GM12878 (cell line): Measurements from ENCODE around the gene ODC1. TPM values are rescaled to one million over a fixed set of nuclear protein-coding genes. Genes with fewer than 3 reads are reported as not detected.

Experiments used
- ATAC-seq: fragments of 200-7000 bp; cut with Tn5 transposase; 3 replicates; pipeline ENCODE4 v1.9.1; 2020; ENCODE audit warnings: mild to moderate bottlenecking, moderate library complexity
- BruUV-seq: library from RNA; stranded (reverse); fragments of 400-500 nt; replicated peaks from 2 replicates; lab custom pipeline; 2021; lab: Mats Ljungman, UMichigan
- CTCF ChIA-PET: fragments of 300-600 bp; sonication (Branson Sonifier 250); formaldehyde crosslinking; extraction: SDS; loops from one replicate; lab custom pipeline; 2021; ENCODE audit warnings: inconsistent platforms; lab: Yijun Ruan, JAX
- POLR2A ChIA-PET: fragments of 350-600 bp; formaldehyde crosslinking; extraction: SDS; loops from one replicate; lab custom pipeline; 2021; ENCODE audit warnings: inconsistent platforms; lab: Charles Lee
- RAD21 ChIA-PET: fragments of 300-600 bp; sonication (Branson Sonifier 250); formaldehyde crosslinking; loops from one replicate; lab custom pipeline; 2023; ENCODE audit warnings: antibody characterized with exemption; ENCODE audit not compliant: unreplicated experiment; lab: Charles Lee
- SMC1A ChIA-PET: fragments of 300-600 bp; sonication (Branson Sonifier 250); formaldehyde crosslinking; loops from one replicate; lab custom pipeline; 2023; ENCODE audit not compliant: unreplicated experiment, uncharacterized antibody; lab: Charles Lee
- DNase-seq: peaks from one replicate; pipeline ENCODE4 v3.0.0-alpha.2; 2011; ENCODE audit warnings: low read depth, low spot score
- FAIRE-seq: peaks from 3 replicates; lab custom pipeline; 2011; peaks lifted over from hg19 to GRCh38; lab: Jason Lieb, UNC
- H2AFZ ChIP-seq: 2 replicates; pipeline ENCODE4 v1.6.0; 2011; ENCODE audit warnings: low read depth, low read length, control low read depth; ENCODE audit not compliant: control insufficient read depth
- H3K27ac ChIP-seq: 2 replicates; pipeline ENCODE4 v1.5.1; 2011; ENCODE audit warnings: control low read depth; ENCODE audit not compliant: control insufficient read depth, insufficient read depth
- H3K27me3 ChIP-seq, 2 experiments: replicated peaks in 1 of 2; 2 replicates each; pipeline versions ENCODE4 v1.6.0 to v1.6.1; 2011; ENCODE audit warnings: low read length in 1 of 2; ENCODE audit not compliant: control insufficient read depth in 2 of 2, insufficient read depth in 2 of 2
- H3K36me3 ChIP-seq, 2 experiments: 2 replicates each; pipeline ENCODE4 v1.5.1; 2011; ENCODE audit warnings: low read length in 1 of 2; ENCODE audit not compliant: control insufficient read depth in 2 of 2, insufficient read depth in 2 of 2
- H3K4me1 ChIP-seq: 2 replicates; pipeline ENCODE4 v1.6.1; 2011; ENCODE audit warnings: mild to moderate bottlenecking, low read length, moderate library complexity, mixed read lengths; ENCODE audit not compliant: control insufficient read depth, insufficient read depth
- H3K4me2 ChIP-seq: 2 replicates; pipeline ENCODE4 v1.6.0; 2011; ENCODE audit warnings: control low read depth; ENCODE audit not compliant: control insufficient read depth, insufficient read depth
- H3K4me3 ChIP-seq: fragments of 200-600 bp; sonication (generic); 2 replicates; pipeline ENCODE4 v1.5.1; 2016
- H3K79me2 ChIP-seq: 2 replicates; pipeline ENCODE4 v1.6.0; 2011; ENCODE audit warnings: low read length; ENCODE audit not compliant: control insufficient read depth, insufficient read depth
- H3K9ac ChIP-seq: 2 replicates; pipeline ENCODE4 v1.8.0; 2011; ENCODE audit warnings: low read length, control low read depth, mixed read lengths; ENCODE audit not compliant: control insufficient read depth, insufficient read depth
- H3K9me3 ChIP-seq: replicated peaks from 3 replicates; pipeline ENCODE4 v1.5.1; 2011; ENCODE audit warnings: mild to moderate bottlenecking, low read length; ENCODE audit not compliant: control insufficient read depth, insufficient read depth
- H4K20me1 ChIP-seq: 2 replicates; pipeline ENCODE4 v1.6.0; 2011; ENCODE audit not compliant: control insufficient read depth, insufficient read depth
- GABPA ChIP-seq: IDR thresholded peaks from 2 replicates; pipeline ENCODE4 v1.6.1; 2014; ENCODE audit warnings: antibody characterized with exemption, low read depth, mild to moderate bottlenecking, inconsistent platforms
- IKZF1 ChIP-seq: fragments of 450-650 bp; conservative IDR thresholded peaks from 2 replicates; pipeline ENCODE4 v1.6.1; 2017; ENCODE audit warnings: antibody characterized with exemption, mild to moderate bottlenecking
- KLF5 ChIP-seq: fragments of 450-650 bp; IDR thresholded peaks from 2 replicates; pipeline ENCODE4 v1.6.1; 2014; ENCODE audit warnings: mild to moderate bottlenecking; ENCODE audit not compliant: partially characterized antibody
- NR2F1 ChIP-seq: fragments of 450-650 bp; conservative IDR thresholded peaks from 2 replicates; pipeline ENCODE4 v1.6.1; 2017; ENCODE audit warnings: mild to moderate bottlenecking
- POLR2AphosphoS2 ChIP-seq: IDR thresholded peaks from 2 replicates; pipeline ENCODE4 v1.6.1; 2011; ENCODE audit warnings: low read depth, mild to moderate bottlenecking, low read length, improper control_type of control experiment, moderate library complexity
- RAD21 ChIP-seq: IDR thresholded peaks from 2 replicates; pipeline ENCODE4 v1.6.1; 2011; ENCODE audit warnings: mild to moderate bottlenecking, low read depth, low read length, moderate library complexity; ENCODE audit not compliant: insufficient read depth
- RAD51 ChIP-seq: fragments of 450-650 bp; IDR thresholded peaks from 2 replicates; pipeline ENCODE4 v1.6.1; 2016; ENCODE audit warnings: moderate library complexity, mild to moderate bottlenecking, inconsistent platforms
- SIN3A ChIP-seq: IDR thresholded peaks from 2 replicates; pipeline ENCODE4 v1.6.1; 2012; ENCODE audit warnings: low read depth, low read length, improper control_type of control experiment
- SMAD5 ChIP-seq: IDR thresholded peaks from 2 replicates; pipeline ENCODE4 v1.6.1; 2016; ENCODE audit warnings: antibody characterized with exemption, low read depth
- YY1 ChIP-seq: IDR thresholded peaks from 2 replicates; pipeline ENCODE4 v1.6.1; 2011; ENCODE audit warnings: low read depth, mild to moderate bottlenecking, low read length
- WGBS: methylation state at CpG from one replicate; pipeline ENCODE4 v1.1.6; 2016; ENCODE audit warnings: low lambda C conversion rate; ENCODE audit not compliant: insufficient replicate concordance, insufficient coverage; ENCODE audit errors: missing lambda C conversion rate; 5-methylcytosine and 5-hydroxymethylcytosine counted together
- in situ Hi-C: fragments of 300-500 bp; cut with MboI; formaldehyde crosslinking; loops from 9 replicates; pipeline ENCODE4 v1.14.3; 2018; ENCODE audit warnings: mixed read lengths
- intact Hi-C: fragments of 100-400 bp; cut with micrococcal nuclease; formaldehyde crosslinking; loops from one replicate; pipeline ENCODE4 v1.14.2; 2022; ENCODE audit not compliant: unreplicated experiment
- polyA plus RNA-seq, 11 experiments: library from polyadenylated mRNA; depleted of rRNA in 4 of 11; unstranded in 6 of 11; stranded (reverse) in 5 of 11; fragments of >200 nt; fragmentation: Nextera tagmentation in 4 of 11; fragmentation: Illumina TruSeq in 1 of 11; extraction: Ambion mirVana in 4 of 11; extraction: Trizol in 1 of 11; gene quantifications; 1 replicate in 1 of 11; 2 replicates in 10 of 11; pipeline versions ENCODE4 v1.2.1 to v1.2.3, GENCODE V29; 2011 to 2016; ENCODE audit warnings: inconsistent platforms in 2 of 11, missing spikeins in 2 of 11, low read depth in 1 of 11
- total RNA-seq, 4 experiments: library from RNA; depleted of rRNA in 3 of 4; stranded (reverse); fragments of >200 nt in 3 of 4; fragmentation: Illumina TruSeq in 1 of 4; extraction: Trizol in 1 of 4; gene quantifications; 2 replicates each; pipeline versions ENCODE4 v1.2.1 to v1.2.3, GENCODE V29; 2013 to 2021
- TF ChIP-seq, protein P1 (sequence below): IDR thresholded peaks from 2 replicates; pipeline ENCODE4 v1.6.1; 2011; ENCODE audit warnings: low read depth, low read length, improper control_type of control experiment, borderline replicate concordance
- TF ChIP-seq, protein P2 (sequence below): IDR thresholded peaks from 2 replicates; pipeline ENCODE4 v1.6.1; 2011; ENCODE audit warnings: borderline replicate concordance, low read depth, mild to moderate bottlenecking, moderate library complexity, mixed read lengths, low read length; ENCODE audit not compliant: insufficient read depth; ENCODE audit errors: extremely low read length
- TF ChIP-seq, protein P3 (sequence below): fragments of 450-650 bp; IDR thresholded peaks from 2 replicates; pipeline ENCODE4 v1.6.1; 2016; ENCODE audit warnings: mild to moderate bottlenecking
- TF ChIP-seq, protein P4 (sequence below): IDR thresholded peaks from 2 replicates; pipeline ENCODE4 v1.6.1; 2012; ENCODE audit warnings: low read depth, low read length, improper control_type of control experiment

ODC1 gene
- total and polyA plus RNA-seq, 10 of the 15 experiments (the other 5 are each of a cell fraction or from before 2014, with no cell fraction given), result 68.5 to 441 (median 340) TPM

- ATAC-seq (no peak), FAIRE-seq (no peak), DNase-seq (no peak)
- no peaks in the 10 kb centered on the region; a peak in 1 of 4 replicates for H3K36me3 ChIP-seq
- TF ChIP-seq, protein P1, sequence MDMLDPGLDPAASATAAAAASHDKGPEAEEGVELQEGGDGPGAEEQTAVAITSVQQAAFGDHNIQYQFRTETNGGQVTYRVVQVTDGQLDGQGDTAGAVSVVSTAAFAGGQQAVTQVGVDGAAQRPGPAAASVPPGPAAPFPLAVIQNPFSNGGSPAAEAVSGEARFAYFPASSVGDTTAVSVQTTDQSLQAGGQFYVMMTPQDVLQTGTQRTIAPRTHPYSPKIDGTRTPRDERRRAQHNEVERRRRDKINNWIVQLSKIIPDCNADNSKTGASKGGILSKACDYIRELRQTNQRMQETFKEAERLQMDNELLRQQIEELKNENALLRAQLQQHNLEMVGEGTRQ, result no peak
- TF ChIP-seq, protein P2, sequence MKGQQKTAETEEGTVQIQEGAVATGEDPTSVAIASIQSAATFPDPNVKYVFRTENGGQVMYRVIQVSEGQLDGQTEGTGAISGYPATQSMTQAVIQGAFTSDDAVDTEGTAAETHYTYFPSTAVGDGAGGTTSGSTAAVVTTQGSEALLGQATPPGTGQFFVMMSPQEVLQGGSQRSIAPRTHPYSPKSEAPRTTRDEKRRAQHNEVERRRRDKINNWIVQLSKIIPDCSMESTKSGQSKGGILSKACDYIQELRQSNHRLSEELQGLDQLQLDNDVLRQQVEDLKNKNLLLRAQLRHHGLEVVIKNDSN, result no peak
- TF ChIP-seq, protein P3, sequence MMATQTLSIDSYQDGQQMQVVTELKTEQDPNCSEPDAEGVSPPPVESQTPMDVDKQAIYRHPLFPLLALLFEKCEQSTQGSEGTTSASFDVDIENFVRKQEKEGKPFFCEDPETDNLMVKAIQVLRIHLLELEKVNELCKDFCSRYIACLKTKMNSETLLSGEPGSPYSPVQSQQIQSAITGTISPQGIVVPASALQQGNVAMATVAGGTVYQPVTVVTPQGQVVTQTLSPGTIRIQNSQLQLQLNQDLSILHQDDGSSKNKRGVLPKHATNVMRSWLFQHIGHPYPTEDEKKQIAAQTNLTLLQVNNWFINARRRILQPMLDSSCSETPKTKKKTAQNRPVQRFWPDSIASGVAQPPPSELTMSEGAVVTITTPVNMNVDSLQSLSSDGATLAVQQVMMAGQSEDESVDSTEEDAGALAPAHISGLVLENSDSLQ, result no peak
- TF ChIP-seq YY1, result no peak
- no peak for TF ChIP-seq SMAD5
- TF ChIP-seq, protein P4, sequence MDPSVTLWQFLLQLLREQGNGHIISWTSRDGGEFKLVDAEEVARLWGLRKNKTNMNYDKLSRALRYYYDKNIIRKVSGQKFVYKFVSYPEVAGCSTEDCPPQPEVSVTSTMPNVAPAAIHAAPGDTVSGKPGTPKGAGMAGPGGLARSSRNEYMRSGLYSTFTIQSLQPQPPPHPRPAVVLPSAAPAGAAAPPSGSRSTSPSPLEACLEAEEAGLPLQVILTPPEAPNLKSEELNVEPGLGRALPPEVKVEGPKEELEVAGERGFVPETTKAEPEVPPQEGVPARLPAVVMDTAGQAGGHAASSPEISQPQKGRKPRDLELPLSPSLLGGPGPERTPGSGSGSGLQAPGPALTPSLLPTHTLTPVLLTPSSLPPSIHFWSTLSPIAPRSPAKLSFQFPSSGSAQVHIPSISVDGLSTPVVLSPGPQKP, result no peak
- no peak for TF ChIP-seq POLR2AphosphoS2
- TF ChIP-seq IKZF1, result no peak
- TF ChIP-seq KLF5, result no peak
- TF ChIP-seq GABPA, result no peak
- no peak for TF ChIP-seq SIN3A
- TF ChIP-seq RAD21, result no peak
- TF ChIP-seq NR2F1, result no peak
- TF ChIP-seq RAD51, result no peak
- intact Hi-C loops, result no loop called here
- POLR2A ChIA-PET, result interaction anchor here (5.1 kb wide), 1 partner anchor 41 kb away, joined by 60 read pairs; the partner anchor contains the start of gene ODC1
- no peak overlapping the region for H2AFZ ChIP-seq
- WGBS, result 79% methylated on average over 10 of the region's 10 CpGs
- H3K4me3 ChIP-seq, result no peak overlapping the region
- no TSS peak for BruUV-seq
- H3K9ac ChIP-seq, result no peak overlapping the region
- CTCF ChIA-PET, result interaction anchor here (1.3 to 4.5 kb wide), 3 partner anchors 24 to 265 kb away, joined by 4 to 63 read pairs (median 5); no protein-coding TSS in a partner anchor
- SMC1A ChIA-PET, result interaction anchor here (4.8 to 7.6 kb wide), 3 partner anchors 25 to 76 kb away, joined by 69 to 112 read pairs (median 76); partner anchors contain the start of gene ODC1
- peaks cover 35% of the 10 kb centered on the region for H3K4me1 ChIP-seq
- no peaks in the 10 kb centered on the region for H3K27me3 ChIP-seq
- no peaks in the 10 kb centered on the region for H4K20me1 ChIP-seq
- in situ Hi-C loops, result no loop called here
- no peak overlapping the region for H3K27ac ChIP-seq
- no peaks in the 10 kb centered on the region for H3K79me2 ChIP-seq
- no peaks in the 10 kb centered on the region for H3K9me3 ChIP-seq
- no peak overlapping the region for H3K4me2 ChIP-seq
- RAD21 ChIA-PET, result interaction anchor here (1.0 to 5.7 kb wide), 4 partner anchors 26 to 277 kb away, joined by 3 to 181 read pairs (median 66); partner anchors contain the start of gene RRM2
Measured at GRCh38 chr2:10406016-10406415, 42.1 kb downstream of the ODC1 start.
